GM21529 (cell line): Measurements from ENCODE around the gene PFN1.

Experiments
- ATAC-seq: cut with Tn5 transposase; IDR thresholded peaks from one replicate; pipeline ENCODE4 v1.9.1; 2021; ENCODE audit not compliant: unreplicated experiment

Gene PFN1

GRCh38 chr17:4948166-4948930 is at the start of gene PFN1:
PFN1 (minus strand) TSS chr17:4948530; CDS start chr17:4948394, 136 bp downstream.
- ATAC-seq: peak; percentile 28

GRCh38 chr17:4997302-4998026 is 49.1 kb upstream of the PFN1 start, which contains the start of the genes INCA1 and KIF1C:
INCA1 (minus strand) TSS chr17:4997522; CDS start chr17:4994437, 3,085 bp downstream.
KIF1C (plus strand) TSS chr17:4997950; CDS start chr17:5000247, 2,297 bp downstream.
- ATAC-seq: peak; percentile 82

DNA sequence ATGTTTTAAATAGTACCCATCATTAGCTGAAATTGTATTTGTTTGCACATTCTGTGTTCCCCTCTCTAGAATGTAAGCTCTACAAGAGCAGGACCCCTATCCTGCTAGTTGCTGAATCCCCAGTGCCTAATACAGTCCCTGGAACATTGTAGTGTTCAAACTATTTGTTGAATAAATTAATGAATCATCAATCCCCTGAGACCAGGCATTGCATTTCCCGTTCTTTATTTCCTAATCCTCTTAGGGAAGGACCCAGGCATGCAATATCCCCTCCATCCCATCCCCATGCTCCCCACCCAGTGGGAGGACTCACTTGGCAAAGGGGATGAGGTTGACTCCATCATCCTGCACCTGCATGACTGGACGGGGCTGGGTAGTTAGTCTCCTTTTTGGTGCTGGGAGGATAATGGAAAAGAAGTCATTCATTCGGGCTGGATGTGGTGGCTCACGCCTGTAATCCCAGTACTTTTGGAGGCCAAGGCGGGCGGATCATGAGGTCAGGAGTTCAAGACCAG is 45.8 kb upstream of the PFN1 start:
- ATAC-seq: no peak

- no peak for ATAC-seq
These were observed 39.6 kb upstream of the PFN1 start for GRCh38 chr17:4987767-4988567.

DNA sequence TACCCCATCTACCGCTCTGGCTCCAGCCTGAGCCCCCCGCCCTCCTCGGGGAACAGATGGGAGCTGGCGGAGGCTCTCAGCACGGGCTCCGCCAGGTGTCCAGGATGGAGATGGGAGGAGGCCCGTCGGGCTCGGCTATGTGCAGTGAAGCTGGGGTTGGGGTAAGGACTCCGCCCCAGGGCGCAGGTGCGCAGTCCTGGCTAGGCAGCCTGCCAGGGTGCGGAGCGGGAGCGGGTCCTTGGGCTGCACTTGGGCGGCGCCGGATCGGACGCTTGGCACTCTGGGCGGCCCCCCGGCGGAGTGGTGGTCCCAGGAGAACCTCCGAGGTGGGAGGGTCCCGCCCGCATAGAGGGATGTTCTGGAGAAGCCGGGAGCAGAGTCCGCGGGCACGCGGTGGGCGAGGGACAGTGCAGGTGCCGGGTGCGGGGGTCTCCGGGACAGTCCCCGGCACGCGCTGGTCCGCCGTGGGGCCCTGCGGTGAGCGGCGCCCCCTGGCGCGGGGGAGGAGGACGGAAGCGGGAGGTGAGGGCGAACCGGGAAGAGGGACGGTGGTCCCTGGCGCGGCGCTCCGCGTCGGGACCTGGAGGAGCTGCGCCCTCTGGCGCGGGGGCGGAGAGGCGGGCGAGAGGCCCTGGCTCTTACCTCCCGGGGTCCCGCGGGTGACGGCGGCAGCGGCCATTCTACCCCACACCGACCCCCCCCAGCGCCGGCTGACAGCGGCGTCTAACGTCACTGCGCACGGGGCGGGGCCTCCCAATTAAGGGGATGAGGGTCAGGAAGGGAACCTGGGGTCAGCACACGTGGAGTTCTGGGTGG is 38.8 kb upstream of the PFN1 start, which contains the start of gene CAMTA2:
Gene CAMTA2, minus strand, starts transcription at position 725 of the 816 bp plus-strand sequence. CDS start 1,453 bp downstream, outside the sequence.
- ATAC-seq: peak; percentile 73

DNA sequence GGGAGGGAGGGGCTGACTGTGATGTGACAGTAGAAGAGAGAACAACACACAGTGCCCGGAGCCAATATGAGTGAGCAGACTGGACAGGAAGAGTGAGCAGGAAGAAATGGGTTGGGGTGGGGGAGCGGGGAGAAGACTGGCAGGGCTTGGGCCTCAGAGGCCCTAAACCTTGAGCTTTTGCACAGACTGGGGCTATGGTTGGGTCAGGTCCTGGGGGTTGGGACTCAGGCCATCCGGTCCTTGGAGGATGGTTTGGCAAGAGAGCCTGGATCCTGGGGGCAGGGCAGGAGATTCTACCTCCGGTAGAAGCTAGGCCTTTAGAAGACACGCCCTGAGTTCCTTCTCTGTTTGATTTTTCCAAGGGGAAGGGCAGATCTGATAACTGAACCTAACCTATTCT is 38.1 kb upstream of the PFN1 start:
- no peak for ATAC-seq

DNA sequence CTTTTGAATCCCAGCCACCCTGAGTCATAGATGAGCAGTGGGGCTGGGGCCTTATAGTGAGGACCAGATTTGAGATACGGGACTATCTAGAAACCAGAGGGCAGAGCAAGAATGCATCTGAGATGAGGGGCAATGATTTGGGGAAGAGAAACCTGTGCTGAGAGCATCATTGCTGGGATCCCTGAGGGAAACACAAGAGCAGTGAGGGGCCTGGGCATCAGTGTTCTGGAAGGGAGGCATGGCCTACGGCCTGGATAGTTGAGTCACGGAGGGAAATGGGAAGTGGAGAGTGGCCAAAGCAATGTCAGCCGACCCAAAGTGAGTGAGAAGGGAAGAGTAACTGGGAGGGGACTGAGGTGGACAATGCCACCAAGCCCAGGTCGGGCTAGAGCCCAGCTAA is 34.0 kb upstream of the PFN1 start:
- ATAC-seq: no peak

DNA sequence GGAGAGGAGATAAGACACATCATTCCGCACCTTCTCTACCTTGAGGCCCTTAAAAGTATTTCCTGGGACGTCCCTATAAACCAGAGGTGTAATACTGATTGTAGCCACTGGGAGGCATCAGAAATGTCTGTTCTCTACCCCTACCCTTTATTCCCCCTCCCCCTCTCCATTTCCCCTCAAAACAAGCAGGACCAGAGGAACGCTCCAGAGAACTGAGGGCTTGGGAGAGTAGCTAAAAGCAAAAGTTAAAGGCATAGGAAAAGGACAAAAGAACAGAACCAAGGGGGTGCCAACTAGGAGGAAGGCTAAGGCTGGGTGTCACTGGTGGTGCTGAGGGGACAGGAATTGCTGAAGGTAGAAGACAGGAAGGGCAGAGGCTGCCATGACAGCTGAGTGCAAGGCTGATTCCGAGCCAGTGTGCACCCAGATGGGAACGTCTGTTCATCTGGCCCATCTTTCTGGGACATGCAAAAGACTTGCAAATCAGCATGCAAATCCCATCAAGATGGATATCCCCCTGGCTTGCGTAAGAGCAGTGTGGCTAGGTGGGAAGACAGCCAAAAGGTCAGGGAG is 32.4 kb upstream of the PFN1 start:
- no peak for ATAC-seq

DNA sequence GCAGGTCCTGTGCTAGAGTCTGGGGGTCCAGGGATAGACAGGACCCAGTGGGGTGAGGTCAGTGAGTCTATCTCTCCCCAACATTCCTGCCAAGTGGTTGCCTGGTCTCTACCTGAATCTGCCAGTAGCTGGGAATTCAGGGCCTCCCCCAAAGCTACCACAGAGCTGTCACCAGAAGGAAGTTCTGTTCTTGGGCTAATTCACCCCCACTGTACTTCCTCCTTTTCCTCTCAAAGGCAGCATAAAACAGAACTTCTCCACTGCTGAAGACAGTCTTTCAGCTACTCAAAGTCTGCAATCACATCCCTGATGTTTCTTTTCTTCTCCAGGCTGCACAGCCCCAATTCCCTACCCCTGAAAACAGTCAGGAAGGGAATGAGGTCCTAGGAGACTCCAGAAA is 30.4 kb upstream of the PFN1 start:
- no peak for ATAC-seq

GRCh38 chr17:4974115-4974670 is 25.9 kb upstream of the PFN1 start:
- no peak for ATAC-seq

DNA sequence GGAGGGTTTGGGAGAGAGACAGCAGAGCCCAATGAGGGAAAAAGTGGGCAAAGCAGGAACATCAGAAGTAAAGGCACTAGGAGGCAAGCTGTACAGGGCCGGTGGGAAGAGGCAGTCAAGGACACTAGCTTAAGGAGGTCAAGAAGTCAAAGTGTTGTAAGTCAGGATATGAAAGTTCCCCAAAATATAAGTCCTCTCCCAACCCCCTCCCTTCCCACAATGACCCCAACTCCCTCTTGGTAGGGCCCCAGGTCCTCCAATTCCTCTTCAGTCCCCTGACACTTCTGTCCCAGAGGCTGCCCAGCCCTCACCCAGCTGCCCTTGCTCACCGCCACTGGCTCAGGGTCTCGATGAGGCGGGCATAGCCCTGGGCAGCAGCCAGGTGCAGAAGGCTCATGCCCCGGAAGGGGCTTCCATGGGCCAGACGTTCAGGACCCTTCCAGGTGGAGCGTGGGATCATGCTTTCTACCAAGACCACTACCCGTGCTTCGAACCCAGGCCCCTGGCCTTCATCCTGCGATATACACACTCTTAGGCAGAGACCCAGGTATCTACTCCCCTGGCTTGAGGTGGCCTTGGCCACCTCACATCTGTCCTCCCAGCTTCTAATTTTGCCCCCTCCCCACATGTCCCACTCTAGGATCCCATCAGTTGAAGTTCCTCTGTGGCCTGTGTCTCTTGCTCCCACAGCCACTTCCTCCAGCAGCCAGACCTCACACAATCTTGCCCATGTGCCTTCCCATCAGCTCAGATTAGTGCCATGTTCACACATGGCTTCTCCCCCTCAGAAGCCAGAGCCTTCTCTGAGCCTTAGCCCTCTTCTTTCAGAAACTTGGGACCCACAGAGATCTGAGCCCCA is 25.2 kb upstream of the PFN1 start:
- ATAC-seq: no peak

DNA sequence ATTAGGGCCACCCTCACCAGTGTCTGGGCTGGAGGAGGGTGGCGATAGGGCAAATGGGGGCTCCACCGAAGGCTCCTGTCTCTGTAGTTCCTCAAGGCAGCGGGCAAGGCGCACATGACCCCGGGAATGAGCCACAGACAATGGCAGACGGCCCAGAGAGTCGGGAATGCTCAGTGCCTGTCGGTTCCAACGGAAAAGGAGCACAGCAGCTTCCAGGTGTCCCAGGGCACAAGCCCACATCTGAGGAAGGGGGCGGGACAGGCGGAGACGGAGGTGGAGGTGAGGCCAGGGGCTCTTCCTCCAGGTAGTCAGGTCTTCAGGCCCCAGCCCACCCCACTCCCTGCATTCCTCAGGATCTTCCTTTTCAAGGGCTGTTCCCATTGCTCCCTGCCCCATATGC is 24.4 kb upstream of the PFN1 start:
- no peak for ATAC-seq

- ATAC-seq: no peak
These were observed 24.0 kb upstream of the PFN1 start for GRCh38 chr17:4972322-4972721.

- ATAC-seq: no peak
These were observed 23.5 kb upstream of the PFN1 start for GRCh38 chr17:4971826-4972225.

- no peak for ATAC-seq
These were observed 21.9 kb upstream of the PFN1 start for GRCh38 chr17:4970273-4970672.

- no peak for ATAC-seq
These were observed 21.3 kb upstream of the PFN1 start for GRCh38 chr17:4969551-4970173.

GRCh38 chr17:4969047-4969550 is 20.8 kb upstream of the PFN1 start:
- ATAC-seq: no peak

GRCh38 chr17:4968486-4969046 is 20.2 kb upstream of the PFN1 start:
- no peak for ATAC-seq
